NOMO-1 treated with dmso at 0.1 percent for 144 hours (cell line): Measurements from ENCODE around the gene SSR4.

Source experiments
- DNase-seq: peaks from one replicate; lab custom pipeline; 2025; ENCODE audit not compliant: unreplicated experiment; lab: John Stamatoyannopoulos, UW

SSR4 gene

GRCh38 chrX:153780678-153781427 lies 13.6 kb upstream of the SSR4 start, which contains the start of gene SRPK3:
SRPK3 (plus strand) TSS chrX:153781041; CDS start chrX:153781087, 46 bp downstream.
- no peak for DNase-seq

DNA sequence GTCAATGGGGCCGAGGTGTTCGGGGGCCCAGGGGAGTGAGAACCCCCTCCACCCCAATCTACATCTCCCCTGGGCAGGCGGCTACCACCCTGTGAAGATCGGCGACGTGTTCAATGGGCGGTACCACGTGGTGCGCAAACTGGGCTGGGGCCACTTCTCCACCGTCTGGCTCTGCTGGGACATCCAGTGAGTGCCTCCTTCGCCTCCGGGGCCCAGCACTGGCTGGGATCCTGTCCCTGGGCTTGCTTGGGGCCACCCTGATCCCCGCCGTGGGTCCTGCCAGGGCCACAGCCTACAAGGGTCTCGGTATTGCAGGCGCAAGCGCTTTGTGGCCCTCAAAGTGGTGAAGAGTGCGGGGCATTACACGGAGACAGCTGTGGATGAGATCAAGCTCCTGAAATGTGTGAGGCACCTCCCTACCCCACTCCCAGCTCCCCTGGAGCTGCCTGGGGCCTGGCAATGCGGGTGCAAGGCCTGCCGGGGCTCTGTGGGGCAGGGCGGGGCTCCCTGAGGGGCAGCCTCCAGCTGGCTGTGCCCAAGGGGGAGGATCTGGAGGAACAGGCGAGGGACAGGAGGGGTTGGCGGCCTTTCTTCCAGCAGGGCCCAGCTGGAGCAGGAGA lies 12.9 kb upstream of the SSR4 start:
- no peak for DNase-seq

GRCh38 chrX:153782313-153782712 lies 12.2 kb upstream of the SSR4 start:
- DNase-seq: no peak

- no peak for DNase-seq
These were observed 11.6 kb upstream of the SSR4 start for GRCh38 chrX:153782871-153783270.

DNA sequence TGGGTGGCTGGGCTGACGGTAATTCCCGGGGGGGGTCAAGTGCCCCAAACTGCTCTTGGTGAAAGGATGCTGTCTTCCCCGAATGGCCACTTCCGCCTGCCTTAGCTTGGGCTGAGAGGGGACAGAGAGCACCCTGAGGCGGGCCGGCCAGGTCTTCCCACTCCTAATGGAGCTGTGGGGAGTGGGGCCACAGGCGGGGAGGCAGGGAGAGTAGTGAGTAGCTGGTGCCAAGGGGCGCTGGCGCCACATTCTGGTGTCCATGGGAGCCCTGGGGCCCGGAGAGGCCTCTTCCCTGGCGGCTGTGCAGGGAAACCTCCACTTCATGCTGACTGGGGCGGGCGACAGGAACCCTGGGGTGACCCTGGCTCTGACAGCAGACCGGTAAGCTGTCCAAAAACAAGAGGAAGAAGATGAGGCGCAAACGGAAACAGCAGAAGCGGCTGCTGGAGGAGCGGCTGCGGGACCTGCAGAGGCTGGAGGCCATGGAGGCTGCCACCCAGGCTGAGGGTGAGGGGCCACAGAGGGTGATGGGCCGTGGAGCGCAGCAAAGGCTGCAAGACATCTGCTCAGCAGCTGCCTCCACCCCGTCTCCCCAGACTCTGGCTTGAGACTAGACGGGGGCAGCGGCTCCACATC lies 11.0 kb upstream of the SSR4 start:
- no peak for DNase-seq

GRCh38 chrX:153784325-153784967 lies 10.0 kb upstream of the SSR4 start:
- DNase-seq: no peak

DNA sequence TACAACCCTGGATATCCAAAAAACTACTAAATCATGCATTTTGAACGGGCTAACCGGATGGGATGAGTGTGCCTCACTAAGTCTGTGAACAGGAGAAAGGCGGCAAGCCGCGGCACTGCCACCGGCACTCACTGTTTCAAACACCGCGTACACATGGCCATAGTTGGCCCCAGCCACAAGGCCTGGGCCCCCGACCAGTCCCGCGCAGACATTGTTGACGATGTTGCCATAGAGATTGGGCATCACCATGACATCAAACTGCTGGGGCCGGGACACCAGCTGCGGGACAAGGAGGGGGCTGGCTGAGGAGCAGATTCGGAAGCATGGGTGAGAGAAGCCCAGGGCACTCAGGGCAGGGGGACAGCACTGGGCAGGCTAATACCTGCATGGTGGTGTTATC lies 7.8 kb upstream of the SSR4 start:
- no peak for DNase-seq

DNA sequence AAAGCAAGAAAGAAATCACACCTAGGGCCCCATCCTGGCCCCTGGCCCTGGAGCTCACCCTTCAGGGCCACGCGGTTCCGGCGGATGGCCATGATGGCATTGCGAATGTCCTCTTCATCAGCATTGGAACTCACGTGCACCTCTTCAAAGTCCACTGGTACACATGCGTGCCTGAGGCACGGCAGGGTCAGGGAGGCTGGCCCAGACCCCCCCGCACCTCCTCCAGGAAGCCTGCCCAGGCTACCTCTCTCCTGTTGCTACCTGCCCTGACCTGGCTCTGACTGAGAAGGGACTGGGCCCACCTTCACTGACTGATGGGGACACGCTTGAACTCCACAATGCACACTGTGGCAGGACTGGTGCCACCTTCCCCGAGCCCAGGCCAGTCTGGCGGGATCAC lies 4.8 kb upstream of the SSR4 start:
- DNase-seq: no peak

GRCh38 chrX:153791104-153791852 lies 3.2 kb upstream of the SSR4 start:
- no peak for DNase-seq

GRCh38 chrX:153792368-153792767 lies 2.1 kb upstream of the SSR4 start:
- DNase-seq: no peak

DNA sequence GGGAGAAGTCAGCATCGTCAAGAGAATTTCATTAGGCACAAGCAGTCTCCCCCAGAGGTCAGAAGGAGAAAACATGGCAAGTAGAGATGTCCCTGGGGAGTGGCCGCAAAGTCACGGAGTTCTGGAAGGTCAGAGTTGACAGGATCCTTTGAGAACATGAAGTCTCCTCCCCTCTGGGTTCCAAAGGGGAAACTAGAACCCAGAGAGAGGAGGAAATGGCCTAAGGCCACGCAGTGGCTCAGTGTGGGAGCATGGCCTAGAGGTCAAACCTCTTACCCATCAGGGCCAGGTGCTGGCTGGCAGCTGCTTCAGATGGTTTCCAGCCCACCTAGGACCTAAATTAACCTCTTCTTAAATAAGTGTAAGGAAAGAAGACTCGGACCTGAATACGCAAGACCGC lies 1.2 kb upstream of the SSR4 start:
- no peak for DNase-seq

DNA sequence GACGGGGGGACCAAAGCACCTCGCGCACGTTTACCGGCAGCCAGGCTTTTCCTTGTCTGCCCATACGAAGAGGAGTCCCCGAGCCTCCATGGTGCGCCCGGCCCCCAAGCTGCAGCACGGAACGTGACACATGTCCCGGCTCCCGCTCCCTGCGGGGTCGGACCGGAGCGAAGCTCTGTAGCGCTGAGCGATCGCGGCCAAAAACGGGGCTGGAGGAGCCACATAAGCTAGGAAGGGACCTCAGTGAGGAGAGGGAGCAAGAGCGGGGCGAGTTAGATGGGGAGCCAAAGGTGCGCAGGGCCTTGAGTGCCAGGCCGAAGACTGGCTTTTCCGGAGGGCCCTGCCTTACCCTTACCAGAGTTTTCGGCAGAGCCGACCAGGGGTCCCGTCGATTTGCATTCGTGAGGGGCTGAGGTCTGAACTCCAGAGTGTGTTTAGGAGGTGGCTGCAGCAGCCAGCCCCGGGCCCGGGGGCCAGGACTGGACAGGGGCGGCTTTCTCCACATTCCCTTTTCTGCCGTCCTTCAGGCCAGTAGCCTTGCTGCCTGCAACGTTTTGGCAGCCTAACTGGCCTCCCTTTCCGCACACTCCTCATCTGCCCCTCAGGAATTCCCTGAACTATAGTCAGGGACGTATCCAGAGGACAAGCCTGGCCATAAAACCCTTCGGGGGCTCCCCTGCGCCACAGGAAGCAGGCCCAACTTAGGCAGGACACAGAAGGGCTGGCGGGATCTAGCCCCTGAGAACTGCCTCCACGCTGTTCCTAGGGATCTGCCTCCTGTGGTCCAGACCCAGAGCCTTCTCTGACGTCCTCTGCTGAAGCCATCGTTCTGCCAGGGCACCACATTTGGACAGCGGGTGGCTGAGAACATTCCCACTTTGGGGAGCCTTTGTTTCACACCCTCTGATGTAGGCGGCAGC lies 689 bp downstream of the SSR4 start:
- no peak for DNase-seq

- no peak for DNase-seq
These were observed 3.0 kb downstream of the SSR4 start for GRCh38 chrX:153797415-153798015.

- no peak for DNase-seq
These were observed 4.9 kb downstream of the SSR4 start for GRCh38 chrX:153799326-153799725.

DNA sequence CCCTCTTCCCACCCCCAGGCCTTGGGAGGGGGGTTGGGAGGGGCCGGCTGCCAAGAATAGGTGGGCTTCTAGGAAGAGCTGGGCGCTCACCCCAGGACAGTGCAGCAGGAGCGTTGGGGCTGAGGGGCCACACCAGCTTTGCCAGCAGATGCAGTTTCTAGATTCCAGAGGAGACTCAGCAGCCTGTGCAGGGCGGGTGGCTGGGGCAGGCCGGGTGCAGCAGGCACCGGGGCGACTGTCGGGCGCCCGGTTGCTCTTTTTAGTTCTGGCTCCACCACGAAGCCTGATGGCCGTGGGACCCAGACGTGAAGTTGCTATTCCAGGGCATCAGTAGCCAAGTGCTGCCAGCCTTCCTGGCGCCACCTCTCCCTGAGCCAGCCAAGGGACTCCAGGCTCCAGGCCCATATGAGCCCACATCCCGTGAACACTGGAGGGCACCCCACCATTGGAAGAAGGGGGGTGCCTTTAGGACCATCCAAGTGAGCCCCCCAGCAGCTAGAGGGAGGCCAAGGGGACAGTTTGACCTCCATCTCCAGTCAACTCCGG lies 5.8 kb downstream of the SSR4 start:
- no peak for DNase-seq

DNA sequence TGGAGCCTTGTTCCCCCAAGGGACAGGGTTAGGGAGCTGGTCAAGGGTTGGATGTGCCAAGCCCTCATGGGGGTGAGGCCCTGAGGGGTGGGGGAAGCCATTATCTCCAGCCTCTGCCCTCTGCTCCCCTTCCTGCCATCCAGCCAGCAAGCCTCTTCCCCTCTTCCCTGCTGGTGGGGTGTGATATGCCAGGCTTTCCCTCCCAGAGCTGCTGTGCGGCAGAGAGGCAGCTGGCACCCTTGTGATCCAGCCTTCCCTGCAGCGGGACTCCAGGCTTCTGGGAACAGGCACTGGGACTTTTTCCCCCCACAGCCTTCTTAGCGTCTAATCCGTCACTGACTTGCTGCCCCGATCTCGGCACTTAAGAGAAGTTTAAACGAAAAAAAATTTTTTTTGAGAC lies 6.3 kb downstream of the SSR4 start:
- DNase-seq: no peak

- no peak for DNase-seq
These were observed 7.2 kb downstream of the SSR4 start for GRCh38 chrX:153801669-153802068.

- DNase-seq: no peak
These were observed 8.1 kb downstream of the SSR4 start for GRCh38 chrX:153802513-153803045.
